A549 treated with DMSO at 1 μM for 4 hours (cell line): Measurements from ENCODE around the gene CLDND1. TPM values are rescaled to one million over a fixed set of nuclear protein-coding genes. Genes with fewer than 3 reads are reported as not detected.

Experiments used
- total RNA-seq: library from RNA; stranded (reverse); fragments of 200-300 nt; extraction: Qiagen RNA extraction; gene quantifications from 5 replicates; pipeline ENCODE4 v1.2.3, GENCODE V29; 2022; ENCODE audit warnings: low read depth

The CLDND1 gene
- total RNA-seq = 49.4 to 69.1 TPM (median 57.6 TPM) in 5 replicates

DNA sequence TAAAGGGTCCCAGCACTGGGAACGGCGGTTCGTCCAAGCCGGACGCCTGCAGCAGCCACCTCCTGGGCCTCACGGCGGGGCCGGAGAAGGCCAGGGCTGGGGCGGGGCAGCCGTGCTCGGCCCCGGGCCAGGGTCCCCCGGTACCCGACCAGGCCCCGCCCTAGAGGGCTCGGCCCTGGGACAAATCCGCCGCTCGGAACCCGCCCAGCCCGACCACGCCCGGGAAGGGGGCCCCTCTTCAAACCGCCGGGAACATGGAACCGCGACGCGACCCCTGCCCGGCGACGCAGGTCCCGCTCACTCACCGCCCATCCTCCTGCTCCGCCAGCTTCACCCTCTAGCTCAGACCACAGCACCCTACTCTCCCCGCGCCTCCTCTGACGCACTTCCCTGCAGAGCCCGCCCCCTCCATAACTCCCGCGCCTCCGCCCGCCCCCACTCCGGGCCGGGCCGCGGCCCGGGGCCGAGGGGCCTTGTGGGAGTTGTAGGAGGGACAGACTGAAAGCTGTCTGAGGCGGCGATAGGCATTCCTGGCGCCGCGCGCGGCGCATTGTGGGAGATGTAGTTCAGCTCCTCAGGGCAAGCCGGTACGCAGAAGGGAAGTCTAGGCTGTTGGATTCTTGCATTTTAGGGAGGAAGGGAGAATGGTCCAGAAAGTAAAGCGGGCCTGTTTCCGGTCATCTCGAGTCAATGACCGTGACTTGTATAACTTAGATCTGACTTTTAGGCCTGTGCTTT lies at the start of gene CLDND1:
CLDND1 (minus strand) TSS at position 359 of the 738 bp plus-strand sequence. CDS start 1,478 bp downstream, outside the sequence.

DNA sequence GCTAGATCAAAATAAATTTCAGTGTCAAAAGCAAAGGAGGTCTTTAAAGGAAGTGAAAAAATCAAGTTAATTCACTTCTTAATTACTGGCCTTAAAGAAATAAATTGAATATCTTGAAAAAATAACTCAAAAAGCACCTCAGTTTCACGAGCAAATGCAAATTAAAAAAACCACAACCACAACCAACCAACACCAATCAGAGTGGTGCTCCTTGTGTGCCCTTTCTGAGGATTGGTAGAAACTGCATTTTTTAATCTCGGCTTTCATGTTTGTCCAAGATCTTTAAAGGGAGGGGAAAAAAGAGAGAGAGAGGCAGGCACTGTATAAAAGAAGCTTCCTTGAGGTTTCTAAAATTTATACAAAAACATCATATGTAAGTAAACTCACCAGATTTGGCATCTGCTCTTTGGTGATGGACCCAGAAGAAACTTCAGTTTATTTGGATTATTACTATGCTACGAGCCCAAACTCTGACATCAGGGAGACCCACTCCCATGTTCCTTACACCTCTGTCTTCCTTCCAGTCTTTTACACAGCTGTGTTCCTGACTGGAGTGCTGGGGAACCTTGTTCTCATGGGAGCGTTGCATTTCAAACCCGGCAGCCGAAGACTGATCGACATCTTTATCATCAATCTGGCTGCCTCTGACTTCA lies 9.0 kb upstream of the CLDND1 start, which contains the start of gene GPR15:
GPR15 (plus strand) TSS at position 357 of the 653 bp plus-strand sequence; CDS start at position 413, 56 bp downstream.

DNA sequence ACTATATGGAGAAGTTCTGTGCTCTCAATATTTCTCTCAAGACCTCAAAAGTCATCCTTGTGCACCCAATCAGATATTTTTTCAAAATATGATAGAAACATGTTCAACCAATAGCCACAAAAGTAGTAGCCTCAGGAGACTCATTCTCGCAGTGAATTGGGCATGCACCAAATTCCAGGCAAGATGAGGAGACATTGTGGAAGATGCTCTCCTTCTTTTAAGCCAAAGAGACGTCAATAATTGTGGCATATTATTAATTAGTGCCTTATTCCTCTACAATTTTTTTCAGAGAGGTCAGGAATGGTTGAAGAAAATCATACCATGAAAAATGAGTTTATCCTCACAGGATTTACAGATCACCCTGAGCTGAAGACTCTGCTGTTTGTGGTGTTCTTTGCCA lies 25.3 kb downstream of the CLDND1 start, which contains the start of gene OR5K2:
OR5K2 (plus strand) TSS at position 301 of the 400 bp plus-strand sequence; CDS start at position 301, 0 bp downstream.

Other genes with a start within 250 kb of the CLDND1 start
- not detected in 5 replicates for gene OR5H2, start 240.4 kb downstream of the CLDND1 start, total RNA-seq
- not detected in 5 replicates for gene OR5K4, start 169.0 kb downstream of the CLDND1 start, total RNA-seq
- not detected in 5 replicates for gene OR5K3, start 132.2 kb downstream of the CLDND1 start, total RNA-seq
- not detected in 5 replicates for gene OR5K1, start 59.7 kb downstream of the CLDND1 start, total RNA-seq
- gene OR5K2, start 25.2 kb downstream of the CLDND1 start, total RNA-seq = not detected in 5 replicates
- not detected in 5 replicates for gene GPR15, start 9.1 kb upstream of the CLDND1 start, total RNA-seq
- 16.6 to 26.3 TPM (median 22.6 TPM) in 5 replicates for gene CPOX, start 70.7 kb upstream of the CLDND1 start, total RNA-seq
- 0.69 to 0.82 TPM (median 0.71 TPM) in 5 replicates for gene ST3GAL6, start 240.4 kb upstream of the CLDND1 start, total RNA-seq